ENCODE measurements around the gene RTF1.
"Not testable (repeated sequence)": the region's sequence is repeated elsewhere in the genome, so short reads cannot be mapped to it uniquely, and the experiment has no call there.

The RTF1 gene

DNA sequence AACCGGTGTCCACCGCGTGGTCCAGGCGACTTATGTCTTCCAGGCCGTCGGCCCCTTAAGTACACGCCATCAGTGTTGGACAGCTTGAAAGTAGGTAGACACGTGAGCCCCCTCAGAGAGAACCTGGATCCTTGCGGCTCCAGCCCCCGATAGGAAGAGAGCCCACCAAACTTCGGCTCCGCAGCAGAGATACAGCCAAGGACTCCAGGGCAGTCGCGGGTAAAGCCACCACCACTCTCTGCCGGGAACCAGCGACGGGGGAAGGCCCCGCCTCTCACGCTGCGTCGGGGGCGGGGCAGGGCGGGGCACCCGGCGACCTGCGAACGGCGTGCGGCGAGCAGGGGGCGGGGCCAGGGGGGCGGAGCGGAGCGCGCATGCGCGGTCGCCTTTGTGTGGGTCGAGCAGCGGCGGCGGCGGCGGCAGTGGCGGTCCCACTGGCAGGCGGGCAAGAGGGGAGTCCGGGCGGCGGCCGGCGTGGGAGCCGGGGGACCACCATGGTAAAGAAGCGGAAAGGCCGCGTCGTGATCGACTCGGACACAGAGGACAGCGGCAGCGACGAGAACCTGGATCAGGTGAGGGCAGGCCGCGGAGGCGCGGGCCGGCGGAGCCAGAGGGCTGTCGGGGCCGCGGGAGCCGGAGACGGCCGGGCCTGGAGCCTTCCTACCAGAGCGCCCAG, at the start of gene RTF1:
Gene RTF1, plus strand, starts transcription at position 354 of the 676 bp plus-strand sequence. Its CDS starts 21 bp downstream, at position 375.
- peak; percentile 97 for DNase-seq (ENCODE audit: low read depth)

DNA sequence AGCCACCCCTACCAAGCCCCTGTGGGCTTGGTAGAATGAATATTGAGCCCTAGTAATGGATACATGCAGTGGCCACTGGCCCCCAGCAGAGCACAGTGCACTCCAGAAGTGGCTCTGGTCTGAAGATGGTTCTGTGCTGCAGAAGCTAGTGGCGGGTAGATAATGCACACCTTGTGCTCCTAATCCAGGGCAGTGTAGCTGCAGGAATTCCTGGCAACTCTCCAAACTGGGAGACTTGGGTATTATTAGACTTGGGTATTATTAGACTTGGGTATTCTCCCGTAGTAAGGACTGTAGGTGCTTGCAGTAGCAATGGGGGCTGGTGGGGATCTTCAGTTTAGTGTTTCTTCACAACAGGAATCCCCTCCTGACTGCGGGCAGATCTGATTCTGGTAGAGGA, 49.5 kb upstream of the RTF1 start:
- no peak for DNase-seq (ENCODE audit: low read depth)

DNA sequence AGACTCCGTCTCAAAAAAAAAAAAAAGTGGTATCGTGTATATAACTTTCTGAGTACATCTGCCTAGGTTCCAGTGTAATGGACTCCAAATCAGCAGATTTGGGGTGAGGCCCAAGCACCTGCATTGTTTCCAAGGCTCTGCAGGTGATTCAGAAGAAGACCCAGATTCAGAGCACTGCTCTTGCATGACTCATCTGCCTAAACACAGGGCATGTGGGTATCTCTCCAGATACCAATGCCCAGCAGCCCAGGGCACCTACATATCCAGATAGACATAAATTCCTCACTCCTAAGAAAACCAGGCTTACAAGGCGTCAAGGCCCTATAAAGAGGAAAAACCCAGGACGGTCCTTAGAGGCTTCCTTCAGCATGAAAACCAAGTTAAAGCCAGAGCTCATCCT, 38.9 kb upstream of the RTF1 start:
- DNase-seq (ENCODE audit: low read depth) = no peak

DNA sequence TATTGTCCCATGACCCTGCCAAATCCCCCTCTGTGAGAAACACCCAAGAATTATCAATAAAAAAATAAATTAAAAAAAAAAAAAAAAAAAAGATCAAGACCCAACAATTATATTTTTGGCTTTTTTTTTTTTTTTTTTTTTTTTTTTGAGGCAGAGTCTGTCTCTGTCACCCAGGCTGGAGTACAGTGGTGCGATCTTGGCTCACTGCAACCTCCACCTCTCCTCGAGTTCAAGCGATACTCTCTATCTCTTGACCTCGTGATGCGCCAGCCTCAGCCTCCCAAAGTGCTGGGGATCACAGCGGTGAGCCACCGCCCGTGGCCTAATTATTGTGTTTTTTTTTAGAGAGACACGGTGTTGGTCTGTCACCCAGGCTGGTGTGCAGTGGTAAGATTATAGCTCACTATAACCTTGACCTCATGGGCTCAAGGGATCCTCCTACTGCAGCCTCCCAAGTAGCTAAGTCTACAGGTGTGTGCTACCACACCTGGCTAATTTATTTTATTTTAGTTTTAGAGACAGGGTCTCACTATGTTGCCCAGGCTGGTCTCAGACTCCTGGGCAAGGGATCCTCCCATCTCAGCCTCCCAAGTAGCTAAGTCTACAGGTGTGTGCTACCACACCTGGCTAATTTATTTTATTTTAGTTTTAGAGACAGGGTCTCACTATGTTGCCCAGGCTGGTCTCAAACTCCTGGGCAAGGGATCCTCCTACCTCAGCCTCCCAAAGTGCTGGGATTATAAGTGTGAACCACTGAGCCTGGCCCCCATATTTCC, 32.7 kb upstream of the RTF1 start:
- not testable (repeated sequence) for DNase-seq (ENCODE audit: low read depth)

DNA sequence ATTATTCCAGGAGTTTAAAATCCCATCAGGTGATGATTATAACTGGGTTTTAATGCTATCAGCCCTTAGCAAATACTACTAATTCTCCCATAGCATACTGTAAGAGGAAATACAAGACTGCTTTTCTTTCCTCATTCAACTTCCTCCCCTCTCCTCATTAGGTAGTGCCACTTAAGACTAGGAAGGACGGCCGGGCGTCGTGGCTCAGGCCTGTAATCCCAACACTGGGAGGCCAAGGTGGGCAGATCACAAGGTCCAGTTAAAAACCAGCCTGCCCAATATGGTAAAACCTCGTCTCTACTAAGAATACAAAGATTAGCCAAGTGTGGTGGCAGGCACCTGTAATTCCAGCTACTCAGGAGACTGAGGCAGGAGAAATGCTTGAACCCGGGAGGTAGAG, 29.2 kb upstream of the RTF1 start:
- DNase-seq (ENCODE audit: low read depth) = no peak

DNA sequence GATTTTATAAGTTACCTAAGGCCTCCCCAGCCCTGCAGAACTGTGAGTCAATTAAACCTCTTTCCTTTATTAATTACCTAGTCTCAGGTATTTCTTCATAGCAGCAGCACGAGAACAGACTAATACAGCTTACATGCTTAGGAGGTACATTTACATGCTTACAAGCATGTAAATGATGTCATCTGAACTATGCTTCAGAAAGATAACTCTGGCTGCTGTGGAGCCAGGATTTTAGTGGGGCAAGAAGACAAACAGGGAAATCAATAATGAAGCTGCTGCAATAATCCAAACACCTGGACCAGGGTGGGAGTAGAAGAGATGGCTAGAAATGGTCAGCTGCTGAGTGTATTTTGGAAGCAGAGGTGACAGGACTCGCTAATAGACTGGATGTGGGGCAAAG, 24.2 kb upstream of the RTF1 start:
- no peak for DNase-seq (ENCODE audit: low read depth)

DNA sequence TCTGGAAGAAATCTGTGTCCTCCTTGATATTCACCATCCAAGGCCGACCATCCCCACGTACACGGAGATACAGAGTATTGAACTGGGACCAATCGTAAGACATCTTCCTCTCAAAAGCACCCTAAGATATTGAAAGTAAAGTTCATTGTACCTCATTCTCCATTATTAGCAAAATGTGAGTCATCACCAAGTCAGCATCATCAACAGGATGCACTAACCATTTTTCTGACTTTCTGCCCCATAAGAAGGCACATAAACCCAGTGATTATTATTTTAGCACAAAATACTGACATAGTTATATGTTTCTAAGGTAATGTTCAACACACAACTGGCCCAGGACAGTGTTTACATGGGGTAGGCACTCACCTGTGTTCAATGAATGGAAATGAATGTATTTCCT, 22.0 kb upstream of the RTF1 start:
- no peak for DNase-seq (ENCODE audit: low read depth)

DNA sequence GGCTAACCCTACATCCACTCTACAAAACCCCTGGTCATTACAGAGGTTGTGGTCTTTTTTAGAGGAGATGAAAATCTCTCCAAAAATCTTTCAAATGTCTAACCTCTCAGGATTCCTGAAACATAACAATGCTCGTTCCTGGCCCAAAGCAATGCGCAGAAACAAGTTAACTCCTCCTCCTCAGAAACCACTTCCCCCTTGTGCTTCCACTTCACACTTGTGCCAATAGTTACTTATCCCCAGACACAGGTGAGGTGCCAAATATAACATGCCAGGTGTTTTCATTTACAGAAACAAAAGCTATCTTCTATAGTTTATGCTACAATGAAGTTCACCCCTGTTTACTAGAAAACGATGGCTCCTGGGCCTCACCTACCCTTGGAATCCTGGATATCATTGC, 20.8 kb upstream of the RTF1 start:
- no peak for DNase-seq (ENCODE audit: low read depth)

DNA sequence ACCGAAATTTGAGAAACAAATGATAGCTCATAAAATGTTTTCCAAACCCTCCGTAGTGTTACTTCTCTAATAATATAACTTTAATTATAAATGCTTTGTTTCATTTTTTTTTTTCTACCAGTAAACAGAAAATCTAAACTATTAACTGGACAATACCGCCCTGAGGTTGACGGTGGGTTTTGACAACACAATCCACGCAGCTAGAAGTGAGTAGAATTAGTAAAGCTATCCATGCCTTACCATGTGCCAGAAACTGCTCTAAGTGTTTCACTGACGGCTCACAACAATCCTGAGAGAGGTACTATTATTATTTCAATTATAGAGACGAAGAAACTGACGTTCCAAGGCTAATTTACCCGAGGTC, 15.0 kb upstream of the RTF1 start:
- no peak for DNase-seq (ENCODE audit: low read depth)

DNA sequence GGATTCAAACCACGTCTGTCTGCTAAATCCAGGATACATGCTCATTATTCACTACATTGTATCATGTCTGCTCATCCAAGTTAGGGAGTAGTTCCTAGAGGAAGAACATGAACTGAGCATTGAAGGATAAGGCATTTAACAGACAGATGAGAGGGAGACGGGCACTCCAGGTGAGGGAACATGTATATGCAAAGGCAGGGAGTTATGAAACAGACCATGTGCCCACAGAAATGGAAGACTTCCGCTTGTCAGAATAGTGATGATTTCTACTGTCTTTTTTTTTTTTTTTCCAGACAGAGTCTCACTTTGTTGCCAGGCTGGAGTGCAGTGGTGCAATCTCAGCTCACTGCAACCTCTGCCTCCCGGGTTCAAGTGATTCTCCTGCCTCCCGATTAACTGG, 9.6 kb upstream of the RTF1 start:
- no peak for DNase-seq (ENCODE audit: low read depth)

DNA sequence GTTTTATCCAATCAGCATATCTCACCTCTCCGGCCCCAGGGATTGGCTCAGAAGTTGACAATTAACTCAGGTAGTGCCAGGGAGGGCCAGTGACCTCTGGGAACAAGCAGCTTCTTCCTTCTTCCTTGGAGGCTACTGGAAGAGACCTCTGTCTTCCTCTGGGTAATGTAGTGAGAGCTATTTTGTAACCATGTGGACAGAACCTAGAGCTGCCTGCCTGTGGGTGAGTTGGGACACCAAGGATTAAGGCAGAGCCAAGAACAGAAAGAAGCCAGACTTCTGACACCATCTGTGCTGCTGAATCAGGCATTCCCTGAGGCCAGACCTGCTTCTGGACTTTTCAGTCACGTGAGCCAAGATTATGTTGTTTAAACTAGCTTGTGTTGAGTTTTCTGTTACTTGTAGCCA, 8.7 kb upstream of the RTF1 start:
- DNase-seq (ENCODE audit: low read depth) = no peak

DNA sequence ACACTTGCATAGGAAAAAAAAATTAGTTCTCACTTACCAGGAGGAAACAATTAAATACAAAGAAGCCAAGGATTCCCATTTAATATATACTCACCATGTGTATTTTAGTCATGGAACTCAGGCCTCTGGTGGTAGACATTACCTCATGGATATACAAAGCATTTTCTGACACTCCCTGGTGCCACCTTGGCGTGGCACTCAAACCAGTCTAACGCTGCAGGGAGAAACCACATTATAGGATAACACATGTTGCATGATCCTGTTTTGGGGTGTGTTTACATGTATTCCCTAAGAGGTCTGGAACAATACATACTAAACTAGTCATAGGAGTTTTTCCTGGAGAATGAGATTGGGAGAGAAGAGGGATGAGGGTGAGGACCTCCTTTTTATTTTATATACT, 5.9 kb upstream of the RTF1 start:
- no peak for DNase-seq (ENCODE audit: low read depth)

DNA sequence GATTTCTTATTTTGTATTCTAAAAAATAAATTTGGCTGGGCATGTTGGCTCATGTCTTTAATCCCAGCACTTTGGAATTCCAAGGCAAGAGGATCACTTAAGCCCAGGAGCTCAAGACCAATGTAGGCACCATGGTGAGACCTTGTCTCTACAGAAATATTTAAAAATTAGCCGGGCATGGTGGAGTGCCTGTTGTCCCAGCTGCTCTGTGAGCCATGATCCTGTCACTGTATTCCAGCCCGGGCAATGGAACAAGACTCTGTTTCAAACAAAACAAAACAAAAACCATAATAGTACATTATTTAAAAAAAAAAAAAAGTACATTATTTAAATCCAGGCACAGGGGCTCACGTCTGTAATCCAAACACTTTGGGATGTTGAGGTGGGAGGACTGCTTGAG, 5.5 kb upstream of the RTF1 start:
- DNase-seq (ENCODE audit: low read depth) = no peak

DNA sequence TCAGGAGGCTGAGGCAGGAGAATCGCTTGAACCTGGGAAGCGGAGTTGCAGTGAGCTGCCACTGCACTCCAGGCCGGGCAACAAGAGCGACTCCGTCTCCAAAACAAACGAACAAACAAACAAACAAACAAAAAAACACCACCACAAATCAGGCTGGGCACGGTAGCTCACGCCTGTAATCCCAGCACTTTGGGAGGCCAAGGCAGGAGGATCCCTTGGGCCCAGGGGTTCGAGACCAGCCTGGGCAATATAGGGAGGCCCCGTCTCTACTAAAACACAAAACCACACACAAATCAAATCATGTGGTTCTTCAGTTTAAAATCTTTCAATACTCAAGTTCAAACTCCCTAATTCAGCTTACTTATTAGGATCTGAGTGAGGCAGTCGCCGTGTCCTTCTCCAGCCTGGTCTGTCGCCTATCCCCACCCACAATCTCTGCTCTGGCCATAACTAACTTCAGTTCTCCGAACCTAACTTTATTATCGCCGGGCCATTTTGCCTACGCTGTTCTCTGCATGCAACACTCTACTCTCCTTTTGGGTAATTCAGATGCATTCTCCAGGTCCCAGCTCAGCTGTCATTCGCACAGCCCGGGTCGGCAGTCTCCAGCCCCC, 660 bp upstream of the RTF1 start:
- DNase-seq (ENCODE audit: low read depth) = no peak

DNA sequence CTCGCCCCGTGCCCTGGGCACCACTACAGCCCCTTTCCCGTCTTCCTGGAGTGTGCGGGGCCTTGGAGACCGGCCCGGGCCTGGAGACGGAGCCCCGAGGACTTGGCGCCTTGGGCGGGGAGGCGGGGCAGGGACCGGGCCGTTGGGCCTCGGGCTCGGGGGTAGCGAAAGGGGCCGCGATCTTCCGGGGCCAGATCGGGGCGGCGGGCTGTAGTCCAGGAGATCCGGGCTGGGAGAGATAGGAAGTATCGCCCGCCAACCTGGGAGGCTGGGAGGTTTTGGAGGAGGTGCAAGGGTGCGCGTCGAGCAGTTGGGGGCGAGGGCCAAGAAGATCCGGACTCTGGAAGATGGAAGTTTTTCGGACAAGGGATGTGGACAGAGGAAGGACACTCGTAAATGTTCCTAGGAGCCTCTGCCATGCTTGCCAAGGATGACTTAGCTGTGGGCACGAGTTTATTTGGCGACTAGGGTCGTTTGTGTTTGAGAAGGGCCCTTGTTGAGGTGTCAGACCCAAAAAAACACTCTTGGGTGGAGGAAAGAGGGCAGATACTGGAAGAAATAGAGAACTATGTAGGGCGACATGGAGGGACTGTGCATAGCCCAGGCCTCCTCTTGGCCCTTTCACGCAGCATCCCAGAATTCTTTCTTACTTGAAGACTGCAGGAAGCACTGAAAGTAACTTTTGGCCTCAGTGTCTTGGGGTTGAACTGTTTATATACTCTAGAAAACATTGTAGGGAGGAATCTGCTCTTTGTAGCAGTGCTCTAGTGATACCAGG, 712 bp downstream of the RTF1 start:
- DNase-seq (ENCODE audit: low read depth) = peak; percentile 30

DNA sequence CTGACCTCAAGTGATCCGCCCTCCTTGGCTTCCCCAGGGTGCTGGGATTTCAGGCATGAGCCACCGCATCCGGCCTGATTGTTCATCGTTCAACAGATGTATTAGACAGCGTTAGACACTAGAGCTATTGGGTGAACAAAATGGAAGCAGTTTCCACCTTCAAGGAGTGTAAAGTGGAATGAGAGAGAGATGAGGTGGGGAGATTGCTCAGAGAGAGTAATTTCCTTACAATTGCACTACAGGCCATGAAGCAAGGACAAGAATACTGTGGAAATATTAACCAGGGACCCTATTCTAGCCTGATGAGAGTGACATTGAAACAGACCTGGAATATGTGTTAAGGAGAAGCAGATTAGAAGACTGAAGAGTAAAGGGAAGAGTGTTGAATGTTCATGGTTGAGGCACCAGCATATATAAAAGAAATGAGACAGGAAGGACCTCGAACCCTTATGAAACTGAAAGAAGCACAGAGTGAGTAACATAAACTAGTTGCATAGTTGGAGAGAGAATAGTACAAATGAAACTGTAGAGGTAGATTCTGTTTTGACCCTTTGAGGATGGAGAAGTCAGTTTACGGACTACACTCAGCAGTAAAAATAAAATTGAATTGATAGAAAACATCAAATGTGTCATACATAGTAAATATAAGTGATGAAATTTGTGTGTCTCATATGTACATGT, 7.2 kb downstream of the RTF1 start:
- no peak for DNase-seq (ENCODE audit: low read depth)

DNA sequence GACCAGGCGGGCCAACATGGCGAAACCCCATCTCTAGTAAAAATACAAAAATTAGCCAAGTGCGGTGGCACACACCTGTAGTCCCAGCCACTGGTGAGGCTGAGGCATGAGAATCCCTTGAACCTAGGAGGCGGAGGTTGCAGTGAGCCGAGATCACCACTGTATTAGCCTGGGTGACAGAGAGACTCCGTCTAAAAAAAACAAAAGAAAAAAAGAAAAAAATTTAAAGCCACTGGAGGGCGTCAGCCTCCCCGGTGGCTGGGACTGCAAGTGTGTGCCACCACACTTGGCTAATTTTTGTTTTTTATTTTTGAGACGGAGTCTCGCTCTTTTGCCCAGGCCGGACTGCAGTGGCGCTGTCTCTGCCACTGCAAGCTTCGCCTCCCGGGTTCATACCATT, 7.9 kb downstream of the RTF1 start:
- DNase-seq (ENCODE audit: low read depth) = no peak

DNA sequence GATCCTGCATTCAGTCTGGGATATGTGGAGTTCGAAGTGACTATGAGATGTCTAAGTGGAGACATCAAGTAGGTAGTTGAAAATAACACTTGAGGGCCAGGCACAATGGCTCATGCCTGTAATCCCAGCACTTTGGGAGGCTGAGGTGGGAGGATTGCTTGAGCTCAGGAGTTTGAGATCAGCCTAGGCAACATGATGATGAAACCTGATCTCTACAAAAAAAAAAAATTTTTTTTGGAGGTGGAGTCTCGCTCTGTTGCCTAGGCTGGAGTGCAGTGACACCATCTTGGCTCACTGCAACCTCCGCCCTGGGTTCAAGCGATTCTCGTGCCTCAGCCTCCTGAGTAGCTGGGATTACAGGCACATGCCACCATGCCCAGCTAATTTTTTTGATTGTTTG, 9.0 kb downstream of the RTF1 start:
- not testable (repeated sequence) for DNase-seq (ENCODE audit: low read depth)

DNA sequence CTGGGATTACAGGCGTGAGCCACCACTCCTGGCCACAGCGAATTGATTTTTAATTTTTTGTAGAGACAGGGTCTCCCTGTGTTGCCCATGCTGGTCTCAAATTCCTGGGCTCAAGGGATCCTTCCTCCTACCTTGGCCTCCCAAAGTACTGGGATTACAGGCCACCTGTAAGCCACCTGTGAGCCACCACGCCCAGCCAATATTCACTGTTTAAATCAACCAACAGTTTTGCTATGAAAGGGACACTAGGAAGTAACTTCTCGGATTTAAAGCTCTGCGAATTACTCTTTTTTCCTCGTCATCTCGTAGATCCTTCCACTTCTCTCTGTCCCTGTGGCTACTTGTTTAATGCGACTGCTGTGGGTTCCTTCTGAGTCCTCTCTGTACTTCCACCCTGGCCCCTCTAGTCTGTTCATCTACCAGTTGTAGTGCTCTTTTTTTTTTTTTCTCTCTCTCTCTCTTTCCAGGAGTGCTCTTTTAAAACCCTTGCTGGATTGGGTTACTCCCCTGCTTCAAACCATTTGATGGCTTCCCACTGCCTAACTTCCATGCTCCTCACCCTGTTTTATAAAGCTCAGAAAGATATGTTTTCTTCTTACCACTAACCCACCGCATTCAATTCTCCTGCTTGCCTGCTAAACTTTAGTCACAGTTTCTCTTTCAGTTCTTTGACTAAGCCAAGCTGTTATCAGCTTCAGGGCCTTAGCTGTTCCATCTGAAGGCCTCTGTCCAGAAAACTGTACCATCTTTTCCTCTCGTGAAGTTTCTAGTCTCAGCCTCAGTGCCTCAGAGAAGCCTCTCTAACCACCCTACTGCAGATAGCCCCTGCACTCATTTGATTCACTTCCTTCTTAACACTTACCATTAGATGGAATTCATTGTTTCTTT, 12.4 kb downstream of the RTF1 start:
- DNase-seq (ENCODE audit: low read depth) = no peak

DNA sequence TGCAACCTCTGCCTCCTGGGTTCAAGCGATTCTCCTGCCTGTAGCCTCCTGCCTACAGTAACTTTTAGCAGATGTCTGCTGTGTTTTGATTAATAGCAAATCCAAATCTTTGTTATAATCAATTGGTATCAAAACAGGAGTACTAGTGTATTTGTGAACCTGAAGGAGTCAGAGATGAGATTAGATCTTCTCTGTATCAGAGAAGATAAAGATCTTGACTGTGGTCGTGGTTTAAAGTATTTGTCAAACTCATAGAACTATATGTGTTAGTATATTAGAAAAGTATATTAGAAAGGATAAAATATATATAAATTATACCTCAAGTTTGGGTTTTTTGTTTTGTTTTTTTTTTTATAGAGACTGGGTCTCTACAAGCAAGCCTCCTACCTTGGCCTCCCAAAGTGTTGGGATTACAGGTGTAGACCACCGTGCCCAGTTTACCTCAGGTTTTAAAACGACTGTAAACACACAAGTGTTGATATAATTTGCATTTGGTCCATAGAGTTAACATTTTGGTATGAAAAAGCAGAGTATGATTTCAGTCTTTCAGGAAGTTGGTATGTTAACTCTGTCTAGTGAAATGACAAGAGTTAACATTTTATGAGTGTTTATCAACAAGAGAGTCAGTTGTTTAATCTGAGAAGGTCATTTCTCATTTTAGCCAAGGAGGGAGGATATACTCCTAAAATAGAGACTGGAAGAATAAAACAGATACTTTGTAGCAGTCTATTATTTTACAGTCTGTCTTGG, 18.3 kb downstream of the RTF1 start:
- no peak for DNase-seq (ENCODE audit: low read depth)

Data from activated T-cell treated with anti-CD3 and anti-CD28 coated beads for 1 hour (primary cell).